ENCODE measurements around the gene CDKL1. TPM values are rescaled to one million over a fixed set of nuclear protein-coding genes. Genes with fewer than 3 reads are reported as not detected.

CDKL1 gene
- total RNA-seq, 2 experiments from 2014 or later: 2.4 to 2.8 TPM

DNA sequence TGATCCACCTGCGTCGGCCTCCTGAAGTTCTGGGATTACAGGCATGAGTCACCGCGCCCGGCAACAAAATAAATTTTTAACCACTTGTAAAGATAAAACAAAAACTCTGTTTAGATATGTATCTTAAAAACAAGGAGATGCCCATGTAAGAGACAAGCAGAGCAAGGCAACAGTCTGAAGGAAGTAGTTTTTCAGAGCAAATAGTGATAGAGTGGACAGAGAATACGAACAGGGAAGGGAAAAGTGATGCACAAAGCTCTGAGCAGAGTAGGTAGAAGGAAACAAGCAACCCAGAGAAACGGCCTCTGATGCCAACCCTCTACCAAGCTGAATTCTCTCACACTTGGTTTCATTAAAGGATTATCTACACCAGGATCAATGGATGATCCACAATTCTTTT is 24.8 kb upstream of the CDKL1 start:
- no peak for ATAC-seq (ENCODE audit: poor library complexity)
- Histone ChIP-seq H3K4me1 (ENCODE audit: insufficient read depth, low read length) (no peaks in the 10 kb centered on the region), H3K27ac (ENCODE audit: low read depth in 1 of 2, low read length in 2 of 2) (no peak overlapping the region), H3K4me3 (ENCODE audit: low read length) (no peak overlapping the region), H3K36me3 (ENCODE audit: insufficient read depth, low read length) (peaks cover 49% of the 10 kb centered on the region), H3K9me3 (ENCODE audit: control insufficient read depth in 1 of 2, insufficient read depth in 1 of 2, low read length in 2 of 2) (no peaks in the 10 kb centered on the region), H3K27me3 (ENCODE audit: control insufficient read depth in 1 of 2, insufficient read depth in 2 of 2, low read length in 2 of 2) (no peaks in the 10 kb centered on the region)
- DNase-seq: no peak
- H3K9me3 Mint-ChIP-seq: no peaks in the 10 kb centered on the region
- peaks cover 78% of the 10 kb centered on the region for H3K36me3 Mint-ChIP-seq (ENCODE audit: low read depth)
- TF ChIP-seq, protein P1, sequence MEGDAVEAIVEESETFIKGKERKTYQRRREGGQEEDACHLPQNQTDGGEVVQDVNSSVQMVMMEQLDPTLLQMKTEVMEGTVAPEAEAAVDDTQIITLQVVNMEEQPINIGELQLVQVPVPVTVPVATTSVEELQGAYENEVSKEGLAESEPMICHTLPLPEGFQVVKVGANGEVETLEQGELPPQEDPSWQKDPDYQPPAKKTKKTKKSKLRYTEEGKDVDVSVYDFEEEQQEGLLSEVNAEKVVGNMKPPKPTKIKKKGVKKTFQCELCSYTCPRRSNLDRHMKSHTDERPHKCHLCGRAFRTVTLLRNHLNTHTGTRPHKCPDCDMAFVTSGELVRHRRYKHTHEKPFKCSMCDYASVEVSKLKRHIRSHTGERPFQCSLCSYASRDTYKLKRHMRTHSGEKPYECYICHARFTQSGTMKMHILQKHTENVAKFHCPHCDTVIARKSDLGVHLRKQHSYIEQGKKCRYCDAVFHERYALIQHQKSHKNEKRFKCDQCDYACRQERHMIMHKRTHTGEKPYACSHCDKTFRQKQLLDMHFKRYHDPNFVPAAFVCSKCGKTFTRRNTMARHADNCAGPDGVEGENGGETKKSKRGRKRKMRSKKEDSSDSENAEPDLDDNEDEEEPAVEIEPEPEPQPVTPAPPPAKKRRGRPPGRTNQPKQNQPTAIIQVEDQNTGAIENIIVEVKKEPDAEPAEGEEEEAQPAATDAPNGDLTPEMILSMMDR (IDR thresholded peaks at IDR 0.05): no peak
- H3K27me3 Mint-ChIP-seq: no peaks in the 10 kb centered on the region
- no peak overlapping the region for H3K4me3 Mint-ChIP-seq
- no peaks in the 10 kb centered on the region for H3K4me1 Mint-ChIP-seq (ENCODE audit: low read depth)
- no peak overlapping the region for H3K27ac Mint-ChIP-seq
- intact Hi-C loops (cut with DNase I, micrococcal nuclease): no loop called here
- POLR2A ChIA-PET: no interaction called here
- CTCF ChIA-PET: interaction anchor here (1.1 to 1.3 kb wide), 2 partner anchors 63 to 100 kb away, joined by 3 to 4 read pairs; no protein-coding TSS in a partner anchor

DNA sequence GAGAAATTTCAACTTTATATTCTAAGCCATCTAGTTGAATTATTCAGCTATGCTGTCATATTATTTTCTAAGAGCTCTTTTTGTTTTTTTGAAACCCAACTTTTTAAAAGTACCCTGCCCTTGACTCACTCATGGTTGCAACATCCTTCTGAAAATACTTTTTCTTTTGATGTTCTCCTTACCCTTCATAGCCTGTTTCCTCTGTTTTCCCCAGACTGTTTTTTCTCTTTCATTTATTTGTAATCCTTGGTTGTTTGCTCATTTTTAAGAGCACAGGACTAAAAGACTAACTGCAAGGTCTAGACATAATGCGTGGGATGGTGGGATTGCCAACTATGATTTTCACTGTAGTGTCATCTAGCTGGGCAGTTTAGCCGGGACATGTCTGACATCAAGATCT is 21.2 kb upstream of the CDKL1 start:
- intact Hi-C loops (cut with DNase I, micrococcal nuclease): no loop called here
- Mint-ChIP-seq H3K4me1 (ENCODE audit: low read depth) (no peaks in the 10 kb centered on the region), H3K27ac (no peak overlapping the region), H3K4me3 (no peak overlapping the region), H3K36me3 (ENCODE audit: low read depth) (peaks cover 80% of the 10 kb centered on the region), H3K27me3 (no peaks in the 10 kb centered on the region), H3K9me3 (no peaks in the 10 kb centered on the region)
- Histone ChIP-seq H3K27me3 (ENCODE audit: control insufficient read depth in 1 of 2, insufficient read depth in 2 of 2, low read length in 2 of 2) (no peaks in the 10 kb centered on the region), H3K9me3 (ENCODE audit: control insufficient read depth in 1 of 2, insufficient read depth in 1 of 2, low read length in 2 of 2) (peaks cover 0 to 5% of the 10 kb centered on the region in 2 experiments), H3K36me3 (ENCODE audit: insufficient read depth, low read length) (peaks cover 30% of the 10 kb centered on the region), H3K4me1 (ENCODE audit: insufficient read depth, low read length) (no peaks in the 10 kb centered on the region), H3K27ac (ENCODE audit: low read depth in 1 of 2, low read length in 2 of 2) (no peak overlapping the region), H3K4me3 (ENCODE audit: low read length) (no peak overlapping the region)
- DNase-seq: no peak
- TF ChIP-seq, protein P1 (IDR thresholded peaks at IDR 0.05): no peak
- ATAC-seq (ENCODE audit: poor library complexity): no peak
- POLR2A ChIA-PET: no interaction called here
- CTCF ChIA-PET: no interaction called here

DNA sequence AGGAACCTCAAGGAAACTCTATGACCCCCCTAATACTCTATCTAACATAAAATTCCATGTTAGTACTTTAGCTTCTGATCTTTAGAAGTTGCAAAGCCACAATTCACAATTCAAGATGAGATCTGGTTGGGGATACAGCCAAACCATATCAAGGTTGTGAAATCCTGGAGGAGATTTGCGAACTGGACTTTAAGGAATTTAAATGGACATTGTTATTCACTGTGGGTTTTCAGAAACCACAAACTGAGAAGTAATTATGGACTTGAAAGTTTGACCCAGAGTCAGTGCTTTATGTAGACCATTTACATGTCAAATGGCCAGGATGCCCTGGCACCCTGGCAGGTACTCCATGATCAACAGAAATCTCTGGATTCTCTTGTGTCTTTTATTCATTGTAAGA is 14.2 kb upstream of the CDKL1 start:
- no peak overlapping the region for H3K27ac ChIP-seq (ENCODE audit: low read depth in 1 of 2, low read length in 2 of 2)
- Mint-ChIP-seq H3K9me3 (peaks cover 10% of the 10 kb centered on the region), H3K27ac (no peak overlapping the region), H3K36me3 (ENCODE audit: low read depth) (peaks cover 27% of the 10 kb centered on the region), H3K27me3 (no peaks in the 10 kb centered on the region), H3K4me3 (no peak overlapping the region), H3K4me1 (ENCODE audit: low read depth) (no peaks in the 10 kb centered on the region)
- no peak overlapping the region for H3K4me3 ChIP-seq (ENCODE audit: low read length)
- ATAC-seq (ENCODE audit: poor library complexity) (no peak), DNase-seq (no peak)
- CTCF ChIA-PET: no interaction called here
- intact Hi-C loops (cut with DNase I, micrococcal nuclease): no loop called here
- H3K27me3 ChIP-seq (ENCODE audit: control insufficient read depth in 1 of 2, insufficient read depth in 2 of 2, low read length in 2 of 2): no peaks in the 10 kb centered on the region
- H3K4me1 ChIP-seq (ENCODE audit: insufficient read depth, low read length): peaks cover 5% of the 10 kb centered on the region
- POLR2A ChIA-PET: no interaction called here
- TF ChIP-seq, protein P1 (IDR thresholded peaks at IDR 0.05): no peak
- H3K9me3 ChIP-seq (ENCODE audit: control insufficient read depth in 1 of 2, insufficient read depth in 1 of 2, low read length in 2 of 2): peaks cover 0 to 9% of the 10 kb centered on the region in 2 experiments
- H3K36me3 ChIP-seq (ENCODE audit: insufficient read depth, low read length): no peaks in the 10 kb centered on the region
